ENCODE results near the gene TEX53. TPM values are rescaled to one million over a fixed set of nuclear protein-coding genes. Genes with fewer than 3 reads are reported as not detected.

TEX53 gene
- polyA plus RNA-seq (ENCODE audit: insufficient read length in 12 of 12) = not detected
- long read RNA-seq, donor 1 = 0 reads
- long read RNA-seq, donor 2 = 0 reads
- long read RNA-seq, donor 3 = 0 reads
- long read RNA-seq, donor 4 = 0 reads
- long read RNA-seq, donor 5 = 0 reads
- long read RNA-seq, donor 6 = 0 reads
- long read RNA-seq, donor 7 = 0 reads
- long read RNA-seq, donor 8 = 0 reads
- long read RNA-seq, donor 9 = 0 reads
- long read RNA-seq, donor 10 = 0 reads
- long read RNA-seq, donor 11 = 0 reads

DNA sequence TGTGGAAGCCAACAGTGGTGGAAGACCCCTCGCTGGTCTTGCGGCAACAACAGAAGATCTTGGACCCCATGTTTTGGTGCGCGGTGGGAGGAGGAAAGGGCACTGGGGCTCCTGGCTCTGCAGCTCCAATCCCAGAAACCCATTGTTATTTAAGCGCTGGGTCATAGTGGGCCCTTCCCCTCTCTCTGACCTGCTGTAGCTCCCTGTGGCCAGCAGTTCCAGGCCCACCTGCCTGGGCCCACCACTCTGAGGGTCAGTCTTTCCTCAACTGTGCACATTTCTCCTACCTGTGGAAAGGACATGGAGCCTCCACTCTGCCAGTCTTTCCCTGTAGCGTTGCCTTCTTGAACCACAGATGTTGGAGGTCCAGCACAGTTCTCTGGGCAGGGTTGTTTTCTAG, at the start of gene TEX53:
TEX53 (minus strand) TSS at position 101 of the 400 bp plus-strand sequence; CDS start at position 70, 31 bp downstream.
- DNase-seq = no peak

DNA sequence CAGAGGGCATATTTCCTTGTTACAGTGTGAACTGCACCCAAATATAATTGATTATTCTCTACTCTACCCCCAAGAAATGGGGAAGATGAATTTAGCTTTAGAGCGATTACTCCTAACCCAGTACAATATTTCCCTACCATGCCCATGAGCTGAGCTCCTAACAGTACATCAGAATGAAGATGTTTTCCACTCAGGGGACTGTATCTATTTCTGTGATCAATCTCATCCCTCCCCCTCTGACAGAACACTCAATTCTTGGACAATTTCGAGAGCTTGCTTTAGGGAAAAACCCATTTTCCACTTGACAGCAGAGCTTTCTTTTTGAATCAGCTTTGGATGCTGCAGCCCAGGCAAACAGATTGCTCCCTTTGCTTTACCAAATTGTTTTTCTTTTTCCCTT, 49.1 kb upstream of the TEX53 start:
- DNase-seq = no peak

DNA sequence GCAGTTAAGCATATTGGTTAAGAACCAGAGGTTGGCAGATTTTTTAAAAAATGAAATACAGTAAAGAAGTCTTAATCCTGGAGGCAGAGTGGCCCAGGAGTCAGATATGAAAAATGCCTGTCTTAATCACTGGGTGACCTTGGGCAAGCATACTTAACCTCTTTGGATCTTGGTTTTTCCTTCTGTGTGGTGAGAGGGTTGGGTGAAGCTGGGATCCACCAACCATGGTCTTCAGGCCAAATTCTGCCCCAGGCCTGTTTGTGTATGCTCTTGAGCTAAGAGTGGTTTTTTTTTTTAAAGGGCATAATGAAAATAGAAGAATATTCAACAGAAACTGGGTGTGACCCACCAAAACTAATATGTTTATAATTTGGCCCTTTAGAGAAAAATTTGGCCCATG, 44.4 kb upstream of the TEX53 start:
- no peak for DNase-seq

DNA sequence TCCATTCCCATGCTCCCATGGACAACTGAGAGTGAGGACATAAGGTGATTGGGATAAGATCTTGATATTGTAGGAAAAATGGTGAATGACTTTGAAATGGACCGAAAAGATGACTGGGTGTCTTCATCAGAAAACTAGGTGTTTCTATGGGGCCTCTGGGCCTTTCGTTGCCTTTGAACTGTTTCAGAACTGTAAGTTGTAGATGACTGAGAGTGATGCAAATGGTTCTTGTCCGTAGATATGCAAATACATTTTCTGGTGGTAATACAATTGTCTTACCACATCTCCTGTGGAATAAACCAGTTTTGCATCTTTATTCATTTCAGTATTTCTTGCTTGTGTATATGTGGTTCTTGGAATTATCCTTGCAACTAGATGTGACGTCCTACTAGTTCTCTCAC, 40.3 kb upstream of the TEX53 start:
- DNase-seq = no peak

DNA sequence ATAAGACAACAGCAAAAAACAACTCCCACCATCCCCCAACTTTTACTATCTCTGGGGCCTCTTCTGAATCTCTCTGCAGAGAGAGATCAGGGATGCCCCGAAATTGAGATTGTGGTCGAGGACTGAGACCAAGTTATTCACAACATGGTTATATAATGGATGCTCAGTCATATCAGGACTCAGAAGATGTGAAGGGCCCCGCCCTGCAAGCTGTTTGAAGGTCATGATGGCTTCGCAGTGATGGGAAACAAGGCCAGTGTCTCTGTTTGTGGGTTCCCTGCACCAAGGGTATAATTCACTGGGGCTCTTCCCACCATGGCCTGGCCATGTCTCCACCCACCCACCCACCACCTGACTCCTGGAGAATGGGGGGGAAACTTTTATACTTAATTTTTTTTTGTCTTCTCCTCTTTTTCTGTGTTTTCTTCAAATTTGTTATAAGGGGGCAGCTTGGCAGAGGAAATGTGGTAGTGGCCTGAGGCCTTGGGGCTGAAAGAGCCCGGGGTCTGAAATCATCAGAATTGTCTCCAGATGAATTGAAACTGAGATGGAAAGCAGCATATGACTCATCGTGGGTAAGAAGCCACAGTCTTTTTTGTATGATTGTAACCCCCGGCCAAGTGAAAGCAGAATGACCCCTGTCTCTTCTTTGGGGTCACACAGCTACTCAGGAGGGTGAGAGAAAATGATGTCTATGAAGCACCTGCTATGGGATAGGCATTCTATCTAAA, 39.4 kb upstream of the TEX53 start:
- no peak for DNase-seq

DNA sequence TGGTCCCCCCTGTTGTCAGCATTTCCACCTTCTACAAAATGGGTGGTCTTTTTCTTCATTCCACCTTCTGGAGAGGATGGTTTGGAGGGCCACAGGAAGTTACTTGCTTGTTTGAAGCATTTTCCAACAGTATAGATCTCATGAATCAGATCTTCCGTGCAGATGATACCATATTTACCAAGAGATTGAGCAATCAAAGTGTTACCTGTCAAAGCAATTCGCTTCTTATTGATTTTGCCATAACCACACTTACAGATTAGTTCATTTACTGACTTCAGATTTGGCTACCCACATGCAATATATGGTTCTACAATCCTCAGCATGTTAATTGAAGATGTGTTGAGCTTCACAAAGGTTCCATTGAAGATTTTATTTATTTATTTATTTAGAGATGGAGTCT, 38.3 kb upstream of the TEX53 start:
- DNase-seq = no peak

DNA sequence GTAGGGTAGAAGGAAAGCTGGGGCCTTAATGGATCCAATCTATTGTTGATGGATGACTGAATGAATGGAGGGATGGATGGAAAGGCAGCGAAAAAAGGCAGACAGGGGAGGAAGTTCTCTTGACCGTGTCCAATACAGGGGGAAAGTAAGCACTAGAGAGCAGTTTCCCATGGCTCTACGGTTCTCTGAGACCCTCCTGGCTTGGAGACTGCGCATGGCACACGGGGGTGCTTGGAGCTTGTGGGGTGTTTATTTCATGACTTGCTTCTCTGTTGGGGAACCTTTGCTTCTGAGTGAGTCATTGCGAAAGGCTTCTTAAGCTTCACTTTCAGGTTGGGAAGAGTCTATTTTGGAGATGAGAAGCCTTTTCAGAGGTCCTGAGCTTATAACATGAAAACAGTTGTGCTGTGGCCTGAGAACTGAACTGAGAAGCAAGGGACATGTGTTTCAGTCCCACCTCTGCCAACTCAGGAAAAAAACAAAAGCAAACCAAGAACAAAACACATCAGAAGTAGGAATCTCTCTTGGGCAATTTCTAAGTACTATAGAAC, 37.2 kb upstream of the TEX53 start:
- DNase-seq = no peak

DNA sequence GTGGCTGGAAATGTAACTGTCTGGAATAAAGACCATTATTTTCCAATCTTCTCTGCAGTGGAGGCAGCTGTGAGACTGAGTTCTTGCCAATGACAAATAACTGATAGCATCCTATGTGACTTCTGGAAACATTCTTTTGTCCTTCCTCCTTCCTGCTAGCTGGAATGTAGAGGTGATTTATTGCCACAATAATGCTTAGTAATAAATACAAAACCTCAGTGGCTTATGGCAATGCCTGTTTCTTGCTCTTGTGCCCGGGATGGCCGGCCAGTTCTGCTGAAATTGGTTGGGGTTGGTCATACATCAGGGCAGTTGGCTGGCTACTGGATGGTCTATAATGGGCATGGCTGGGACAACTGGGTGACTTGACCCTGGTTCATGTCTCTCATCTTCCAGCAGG, 36.5 kb upstream of the TEX53 start:
- DNase-seq = no peak

DNA sequence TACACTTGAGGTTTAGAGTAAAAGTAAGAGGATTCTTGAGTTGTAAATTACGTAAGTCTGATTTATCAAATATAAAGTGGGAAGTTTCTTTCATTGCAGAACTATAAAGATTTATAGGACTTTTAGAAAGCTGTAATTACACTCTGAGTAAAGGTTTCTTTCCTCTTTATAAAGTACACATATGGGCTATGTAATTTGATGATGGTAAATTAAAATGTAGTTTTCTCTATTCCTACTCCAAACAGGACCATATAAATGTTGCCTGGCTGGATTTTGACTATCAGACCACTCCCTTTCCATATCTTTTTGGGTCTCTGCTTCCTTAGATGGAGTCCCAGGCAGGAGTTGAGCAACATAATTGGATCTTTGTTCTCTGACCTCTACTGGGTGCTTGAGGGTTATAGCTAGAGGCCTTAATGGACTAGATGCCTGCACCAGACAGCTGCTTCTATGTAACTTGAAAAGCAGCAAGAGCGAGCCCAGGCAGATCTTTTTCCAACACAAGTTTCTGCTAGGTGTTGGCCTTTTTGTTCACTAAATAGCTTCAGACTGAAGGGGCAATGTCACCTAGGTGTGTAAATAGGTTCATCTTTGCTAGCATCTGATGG, 35.7 kb upstream of the TEX53 start:
- DNase-seq = no peak

DNA sequence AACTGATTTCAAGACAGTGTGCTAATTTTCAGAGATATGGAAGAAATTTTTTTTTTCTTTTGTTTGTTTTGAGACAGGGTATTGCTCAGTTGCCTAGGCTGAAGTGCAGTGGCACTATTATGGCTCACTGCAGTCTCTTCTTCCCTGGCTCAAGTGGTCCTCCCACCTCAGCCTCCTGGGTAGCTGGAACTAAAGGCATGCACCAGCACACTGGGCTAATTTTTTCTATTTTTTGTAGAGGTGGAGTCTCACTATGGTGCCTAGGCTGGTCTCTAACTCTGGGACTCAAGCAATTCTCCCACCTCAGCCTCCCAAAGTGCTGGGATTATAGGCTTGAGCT, 34.3 kb upstream of the TEX53 start:
- DNase-seq = no peak

DNA sequence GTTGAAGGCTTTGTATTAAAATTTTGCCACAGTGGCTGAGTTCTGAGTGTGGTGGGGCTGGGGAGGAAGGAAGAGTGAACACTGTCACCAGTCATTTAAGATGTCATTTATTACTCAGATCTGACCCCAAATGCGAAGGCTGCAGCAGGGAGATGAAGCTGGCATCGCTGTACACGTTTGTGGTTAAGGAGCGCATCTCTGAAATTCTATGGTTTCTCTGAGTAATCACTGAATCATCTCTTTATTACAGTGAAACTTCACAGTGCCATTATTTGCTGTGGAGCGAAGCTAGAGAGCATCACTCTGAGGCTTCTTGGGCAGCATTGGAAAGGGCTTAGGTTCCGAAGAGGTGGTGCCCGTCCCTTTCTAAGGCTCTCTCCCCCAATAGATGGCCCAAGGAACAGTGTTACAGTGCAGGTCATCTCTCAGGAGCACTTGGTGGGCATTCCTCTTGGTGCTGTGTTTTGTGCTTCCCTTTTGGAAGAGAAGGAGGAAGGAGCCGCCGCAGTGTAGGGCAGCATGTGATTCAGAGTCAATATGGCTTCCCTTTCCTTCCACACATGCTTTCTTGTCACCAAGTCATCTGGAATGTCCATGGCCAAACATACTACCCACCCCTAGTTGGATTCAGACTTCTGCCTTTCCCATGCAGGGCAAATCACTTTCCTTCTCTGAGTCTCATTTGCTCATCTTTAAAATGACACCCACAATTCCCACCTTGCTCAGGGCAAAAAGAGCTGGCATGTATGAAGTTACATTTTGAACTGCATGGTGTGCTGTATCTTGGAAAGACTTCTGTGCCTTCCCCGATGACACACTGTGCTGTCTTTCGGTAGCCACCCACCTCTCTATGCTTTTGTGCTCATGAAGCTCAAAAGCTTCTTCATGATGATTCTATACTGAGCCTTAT, 33.7 kb upstream of the TEX53 start:
- DNase-seq = no peak

DNA sequence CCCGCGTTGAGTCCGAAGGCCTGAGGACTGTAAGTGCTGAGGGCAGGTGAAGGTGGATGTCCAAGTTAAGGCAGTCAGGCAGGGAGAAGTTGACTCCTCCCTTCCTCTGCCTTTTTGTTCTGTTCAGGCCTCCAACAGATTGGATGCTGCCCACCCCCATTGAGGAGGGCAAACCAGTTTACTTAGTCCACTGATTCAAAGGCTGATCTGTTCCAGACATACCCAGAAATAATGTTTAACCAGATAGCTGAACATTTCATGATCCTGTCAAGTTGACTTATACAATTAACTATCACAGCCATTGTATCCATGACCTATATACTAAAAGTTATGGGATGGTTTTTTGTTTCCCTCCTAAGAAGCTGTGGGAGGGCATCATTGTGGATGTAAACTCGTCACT, 32.7 kb upstream of the TEX53 start:
- no peak for DNase-seq

DNA sequence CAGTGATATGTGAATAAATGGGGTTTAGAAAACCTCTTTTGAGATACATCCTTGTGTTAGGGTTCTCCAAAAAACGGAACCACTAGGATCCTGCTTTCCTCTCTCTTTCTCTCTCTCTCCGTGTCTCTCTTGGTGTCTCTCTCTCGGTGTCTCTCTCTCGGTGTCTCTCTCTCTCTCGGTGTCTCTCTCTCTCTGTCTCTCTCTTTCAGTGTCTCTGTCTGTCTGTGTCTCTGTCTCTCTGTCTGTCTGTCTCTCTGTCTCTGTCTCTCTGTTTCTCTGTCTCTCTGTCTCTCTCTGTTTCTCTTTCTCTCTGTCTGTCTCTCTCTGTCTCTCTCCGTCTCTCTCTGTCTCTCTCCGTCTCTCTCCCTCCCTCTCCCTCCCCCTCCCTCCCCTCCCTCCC, 32.2 kb upstream of the TEX53 start:
- DNase-seq = no peak

DNA sequence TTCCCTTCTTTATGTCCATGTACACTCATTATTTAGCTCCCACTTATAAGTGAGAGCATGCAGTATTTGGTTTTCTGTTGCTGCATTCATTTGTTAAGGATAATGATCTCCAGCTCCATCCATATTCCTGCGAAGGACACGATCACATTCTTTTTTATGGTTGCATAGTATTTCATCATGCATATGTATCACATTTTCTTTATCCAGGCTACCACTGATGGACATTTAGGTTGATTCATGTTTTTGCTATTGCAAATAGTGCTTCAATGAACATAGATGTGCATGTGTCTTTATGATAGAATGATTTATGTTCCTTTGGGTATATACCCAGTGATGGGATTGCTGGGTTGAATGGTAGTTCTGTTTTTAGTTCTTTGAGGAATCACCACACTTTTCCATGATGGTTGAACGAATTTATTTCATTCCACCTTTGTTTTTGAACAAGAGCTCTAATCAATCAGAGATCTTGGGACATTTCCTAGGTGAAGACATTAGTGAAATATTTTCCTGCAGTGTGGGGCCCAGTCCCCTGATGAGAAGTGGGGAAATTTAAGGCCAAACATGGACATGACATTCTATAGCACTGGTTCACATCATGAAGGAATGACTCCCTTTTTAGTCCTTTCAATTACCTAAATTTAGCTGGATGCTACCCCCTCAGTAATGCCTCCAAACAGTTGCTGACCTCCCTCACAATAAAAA, 31.5 kb upstream of the TEX53 start:
- no peak for DNase-seq

DNA sequence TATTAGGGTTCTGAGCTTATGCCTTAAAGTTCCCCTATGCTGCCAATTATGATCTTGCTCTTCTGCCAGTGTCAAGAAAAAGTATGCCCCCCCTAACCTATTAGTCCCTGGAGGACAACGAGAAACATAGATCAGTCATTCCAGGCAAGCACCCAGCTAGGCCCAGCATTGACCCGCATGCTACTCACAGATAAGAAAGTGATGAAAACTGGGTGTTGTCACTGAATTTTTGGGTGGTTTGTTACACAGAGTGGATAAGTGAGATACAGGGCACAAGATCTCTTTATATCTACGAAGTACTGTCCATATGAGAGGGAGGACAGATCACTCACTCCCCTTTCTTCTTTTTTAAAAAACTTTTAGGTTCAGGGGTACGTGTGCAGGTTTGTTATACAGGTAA, 30.8 kb upstream of the TEX53 start:
- no peak for DNase-seq

DNA sequence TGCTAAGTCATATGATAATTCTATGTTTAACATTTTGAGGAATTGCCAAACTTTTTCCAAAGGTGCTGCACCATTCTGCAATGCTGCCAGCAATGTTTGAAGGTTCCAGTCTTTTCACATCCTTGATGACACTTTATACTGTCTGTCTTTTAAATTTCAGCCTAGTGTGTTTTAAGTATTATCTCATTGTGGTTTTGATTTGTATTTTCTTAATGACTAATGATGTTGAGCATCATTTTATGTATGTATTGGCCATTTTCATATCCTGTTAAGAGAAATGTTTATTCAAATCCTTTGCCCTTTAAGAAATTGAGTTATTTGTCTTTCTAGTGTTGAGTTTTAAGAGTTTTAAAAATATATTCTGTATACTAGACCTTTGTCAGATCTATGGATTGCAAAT, 29.4 kb upstream of the TEX53 start:
- no peak for DNase-seq

DNA sequence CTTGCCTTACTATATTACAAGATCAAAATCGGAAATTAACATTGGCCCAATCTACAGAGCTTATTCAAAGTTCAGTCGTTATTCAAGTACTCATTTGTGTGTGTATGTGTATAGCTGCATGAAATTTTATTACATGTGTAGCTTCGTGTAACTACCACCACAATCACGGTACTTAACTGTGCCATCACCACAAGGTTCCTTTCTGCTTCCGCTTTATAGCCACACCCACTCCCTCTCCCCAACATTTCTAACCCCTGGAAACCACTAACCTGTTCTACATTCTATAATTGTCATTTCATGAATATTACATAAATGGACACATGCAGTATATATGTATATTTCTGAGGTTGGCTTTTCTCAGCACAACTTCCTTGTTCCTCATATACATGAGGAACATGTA, 28.3 kb upstream of the TEX53 start:
- no peak for DNase-seq

DNA sequence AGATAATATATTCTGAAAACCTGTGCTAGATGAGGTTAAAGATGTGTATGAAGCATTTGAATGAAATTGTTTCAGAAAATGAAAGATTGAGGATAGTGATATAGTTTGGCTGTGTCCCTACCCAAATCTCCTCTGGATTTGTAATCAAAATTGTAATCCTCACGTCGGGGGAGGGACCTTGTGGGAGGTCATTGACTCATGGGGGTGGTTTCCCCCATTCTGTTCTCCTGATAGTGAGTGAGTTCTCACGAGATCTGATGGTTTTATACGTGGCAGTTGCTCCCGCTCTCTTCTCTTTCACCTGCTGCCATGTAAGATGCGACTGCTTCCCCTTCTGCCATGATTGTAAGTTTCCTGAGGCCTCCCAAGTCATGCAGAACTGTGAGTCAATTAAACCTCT, 26.4 kb upstream of the TEX53 start:
- no peak for DNase-seq

DNA sequence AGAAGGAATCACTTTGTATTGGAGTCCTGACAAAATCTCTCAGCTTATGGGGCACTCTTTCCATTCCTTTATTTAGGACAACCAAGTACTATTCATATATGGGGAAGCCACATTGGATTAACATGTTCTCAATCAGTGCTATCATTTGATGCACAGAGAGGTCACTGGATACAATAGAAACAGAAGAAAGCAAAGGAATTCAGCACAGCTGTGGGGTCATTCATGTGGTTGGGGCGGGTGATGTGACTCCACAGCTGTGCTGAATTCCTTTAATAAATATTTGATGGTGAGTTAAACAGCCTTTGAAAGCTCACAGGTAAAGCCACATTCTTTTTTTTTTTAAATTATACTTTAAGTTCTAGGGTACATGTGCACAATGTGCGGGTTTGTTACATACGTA, 25.2 kb upstream of the TEX53 start:
- no peak for DNase-seq

DNA sequence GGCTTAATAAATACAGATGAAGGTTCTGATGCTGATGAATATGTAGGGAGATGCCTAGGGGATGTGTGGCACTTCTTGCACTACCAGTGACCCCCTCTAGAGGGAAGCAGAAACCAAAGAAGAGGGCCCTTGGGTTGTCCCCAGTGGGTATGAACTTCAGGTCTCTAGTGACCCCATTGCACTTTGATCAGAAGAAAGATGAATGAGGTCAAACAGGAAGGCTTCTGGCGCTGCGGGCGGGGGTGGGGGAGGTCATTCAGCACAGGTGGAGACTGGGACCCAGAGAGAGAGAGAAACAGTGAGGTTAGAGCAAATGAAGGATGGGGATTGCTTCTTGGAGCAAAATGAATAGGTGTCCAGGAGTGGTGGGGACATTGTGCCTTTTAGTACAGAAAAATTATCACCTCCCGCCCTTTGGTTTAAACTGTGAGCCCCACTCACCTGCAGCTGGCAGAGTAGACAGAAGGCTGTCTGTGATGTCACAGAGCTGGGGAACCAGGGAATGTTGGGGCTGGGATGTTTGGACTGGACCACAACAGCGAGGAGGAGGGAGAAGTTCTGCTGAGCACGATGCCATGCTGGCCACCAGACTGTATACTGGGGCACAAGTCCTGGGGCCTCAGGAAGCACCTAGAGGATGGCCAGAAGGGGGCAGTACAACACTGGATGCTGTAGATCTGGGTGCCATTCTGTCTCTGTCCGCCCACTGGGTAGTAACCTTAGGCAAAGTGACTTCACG, 24.2 kb upstream of the TEX53 start, which contains the start of gene TEX48:
TEX48 (minus strand) TSS at position 599 of the 739 bp plus-strand sequence. CDS start 10,469 bp downstream, outside the sequence.
- peak; percentile 36 for DNase-seq

All from muscle of arm (tissue), 14 donors.